Stimulated activated CD4-positive, alpha-beta T cell treated with anti-CD3 and anti-CD28 coated beads, Interleukin-1b, Interleukin-23, amount 100 ng/mL, for 1 hour (primary cell): ENCODE results near the gene FHAD1.
"Not testable (repeated sequence)": the region's sequence is repeated elsewhere in the genome, so short reads cannot be mapped to it uniquely, and the experiment has no call there.

Source experiments
- DNase-seq, 2 donors: peaks; one replicate each; pipeline ENCODE4 v3.0.0-alpha.2; 2020; ENCODE audit warnings: low read depth in 2 of 2

FHAD1 gene

DNA sequence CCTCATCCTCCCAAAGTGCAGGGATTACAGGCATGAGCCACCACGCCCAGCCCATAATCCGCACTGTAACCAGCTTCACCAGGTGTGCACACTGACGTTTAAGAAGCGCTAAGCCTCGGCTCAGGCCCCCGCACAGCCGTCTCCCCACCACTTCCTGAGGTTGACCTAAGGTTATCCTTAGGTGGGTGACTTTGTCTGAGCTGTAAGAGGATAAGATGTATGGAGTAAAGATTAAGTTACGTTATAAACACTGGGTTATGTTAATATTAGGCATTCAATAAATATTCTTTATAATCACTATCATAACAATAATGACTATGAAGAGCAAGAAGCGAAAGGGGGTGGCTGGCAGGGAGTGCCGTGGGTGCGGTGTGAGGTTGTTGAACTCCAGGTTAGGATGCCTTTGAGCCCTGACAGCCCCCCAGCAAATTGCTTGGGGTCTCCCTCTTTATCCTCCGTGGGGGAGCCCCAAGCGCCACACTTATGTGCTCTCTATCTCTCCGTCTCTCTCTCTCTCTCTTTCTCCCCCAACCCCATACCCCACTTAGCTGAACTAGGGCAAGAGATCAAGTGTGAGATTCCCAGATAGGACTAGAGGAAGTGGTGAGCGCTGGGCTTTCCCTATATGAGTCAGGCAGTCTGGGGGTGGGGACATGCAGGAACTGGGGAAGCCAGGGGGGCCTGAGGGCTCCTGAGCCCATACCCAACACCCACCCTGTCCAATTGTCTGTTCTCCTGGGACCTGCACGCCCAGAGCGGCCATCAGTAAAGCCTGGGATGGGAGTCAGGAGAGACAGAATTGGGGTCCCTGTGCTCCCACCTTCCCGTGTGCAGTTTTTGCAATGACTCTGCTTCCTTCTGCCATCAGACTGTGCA, 170.3 kb downstream of the FHAD1 start:
- DNase-seq, result peak in 1 of 2 donors; percentile 28

GRCh38 chr1:15418806-15419515, 171.9 kb downstream of the FHAD1 start:
- DNase-seq, result no peak

DNA sequence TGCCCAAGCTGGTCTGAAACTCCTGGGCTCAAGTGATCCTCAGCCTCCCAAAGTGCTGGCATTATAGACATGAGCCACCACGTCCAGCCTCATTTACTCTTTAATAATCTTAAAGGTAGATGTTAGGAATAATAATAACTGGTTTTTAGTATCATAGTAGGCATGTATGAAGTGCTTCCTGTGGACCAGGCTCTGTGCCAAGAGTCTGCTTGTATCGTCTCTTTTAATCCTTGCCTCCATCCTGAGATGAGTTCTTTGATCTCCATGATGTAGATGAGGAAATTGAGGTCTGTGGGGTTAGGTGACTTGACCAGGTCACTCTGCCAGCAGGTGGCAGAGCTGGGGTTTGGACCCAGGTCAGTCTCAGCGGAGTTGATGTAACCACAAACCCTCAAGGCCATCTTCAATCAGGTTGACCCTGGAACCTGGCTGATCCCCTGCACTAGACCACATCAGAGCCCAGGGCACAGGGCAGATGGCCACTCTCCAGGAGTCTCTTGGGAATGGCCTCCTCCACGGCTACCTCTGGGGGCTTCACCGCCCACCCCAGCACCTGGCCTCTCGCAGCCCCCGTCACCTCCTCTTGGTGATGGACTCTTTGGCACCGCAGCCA, 173.9 kb downstream of the FHAD1 start:
- DNase-seq, result no peak

DNA sequence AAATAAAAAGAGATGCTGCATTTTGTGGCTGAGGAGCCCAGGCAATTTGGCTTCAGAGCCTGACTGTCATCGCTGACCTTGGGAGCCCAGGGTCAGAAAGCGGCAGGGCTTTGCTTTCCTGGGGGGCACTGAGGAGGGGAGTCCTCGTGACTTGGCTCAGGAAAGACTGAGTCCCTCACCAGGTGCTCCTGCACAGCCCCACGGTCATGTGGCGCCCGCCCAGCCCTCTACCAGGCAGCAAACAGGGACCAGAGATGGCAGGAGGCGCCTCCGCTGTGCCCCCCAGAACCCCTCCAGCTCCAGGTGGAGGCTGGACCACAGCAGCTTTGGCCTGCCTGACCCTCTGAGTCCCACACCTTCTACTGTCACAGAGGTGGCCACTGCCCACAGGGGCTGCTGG, 175.8 kb downstream of the FHAD1 start:
- no peak for DNase-seq

DNA sequence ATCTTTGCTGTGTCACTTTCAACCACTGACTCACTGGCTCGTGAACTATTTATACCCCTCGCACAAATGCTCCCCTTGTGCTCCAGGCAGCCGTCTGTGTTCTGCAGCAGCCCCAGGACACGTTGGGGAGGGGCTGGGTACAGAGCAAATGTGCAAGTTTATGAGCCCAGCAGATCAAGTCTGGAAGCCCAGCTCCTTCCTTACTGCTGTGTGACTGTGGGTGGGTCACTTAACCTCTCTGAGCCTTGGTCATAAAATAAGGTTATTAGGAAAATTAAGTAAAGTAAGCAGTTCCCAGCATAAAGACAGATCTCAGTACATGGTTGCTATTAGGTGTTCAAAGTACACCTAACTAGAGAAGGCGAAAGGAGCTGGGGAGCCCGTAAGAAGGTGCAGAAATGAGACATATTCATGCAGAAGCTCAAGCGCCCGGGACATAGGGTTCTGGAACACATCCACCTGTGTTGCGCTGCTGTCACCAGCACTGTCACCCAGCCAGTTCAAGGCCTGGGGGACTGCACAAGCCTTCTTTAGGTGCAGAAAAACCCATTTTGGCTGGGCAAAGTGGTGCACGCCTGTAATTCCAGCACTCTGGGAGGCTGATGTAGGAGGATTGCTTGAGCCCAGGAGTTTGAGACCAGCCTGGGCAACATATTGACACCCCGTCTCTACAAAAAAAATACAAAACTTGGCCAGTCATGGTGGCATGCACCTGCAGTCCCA, 176.5 kb downstream of the FHAD1 start:
- no peak for DNase-seq

DNA sequence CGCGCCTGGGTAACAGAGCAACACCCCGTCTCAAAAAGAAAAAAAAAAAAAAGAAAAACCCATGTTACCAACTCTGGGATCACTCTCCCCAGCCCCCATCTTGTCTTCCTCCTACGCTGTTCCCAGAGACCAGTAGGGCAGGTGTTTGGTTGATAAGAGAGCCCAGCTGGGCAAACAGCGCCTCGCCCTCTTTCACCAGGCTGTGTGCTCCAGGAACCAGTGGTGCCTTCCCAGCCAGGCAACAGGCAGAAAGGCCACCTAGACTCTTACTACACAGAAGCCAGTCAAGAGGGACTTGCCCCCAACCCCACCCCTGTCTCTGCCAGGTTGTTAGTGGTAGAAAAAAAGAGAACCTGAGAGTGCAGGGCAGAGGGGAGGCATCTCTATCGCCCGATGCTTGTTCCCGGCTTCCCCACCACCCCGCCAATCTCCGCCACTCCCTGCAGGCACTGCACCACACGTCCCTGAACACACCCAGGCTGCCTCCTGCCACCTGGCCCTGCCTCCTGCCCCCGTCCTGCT, 177.2 kb downstream of the FHAD1 start:
- no peak for DNase-seq

DNA sequence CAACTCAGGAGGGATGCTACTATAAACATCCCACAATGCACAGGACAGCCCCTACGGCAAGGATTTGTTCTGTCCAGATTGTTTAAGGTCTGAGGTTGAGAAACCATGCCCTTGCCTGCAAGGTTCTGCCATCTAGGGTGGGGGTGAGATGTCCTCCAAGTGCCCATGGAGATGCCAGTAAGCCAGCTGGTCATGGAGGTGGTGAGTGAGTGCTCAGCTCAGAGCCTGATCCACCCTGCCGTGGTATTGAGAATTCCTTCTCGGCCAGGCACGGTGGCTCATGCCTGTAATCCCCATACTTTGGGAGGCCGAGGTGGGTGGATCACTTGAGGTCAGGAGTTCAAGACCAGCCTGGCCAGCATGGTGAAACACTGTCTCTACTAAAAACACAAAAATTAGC, 178.0 kb downstream of the FHAD1 start:
- DNase-seq, result no peak

- no peak for DNase-seq
Measured at GRCh38 chr1:15425521-15425920, 178.5 kb downstream of the FHAD1 start.

GRCh38 chr1:15425958-15426357, 178.9 kb downstream of the FHAD1 start:
- no peak for DNase-seq

- no peak for DNase-seq
Measured at GRCh38 chr1:15426492-15427279, 179.7 kb downstream of the FHAD1 start.

DNA sequence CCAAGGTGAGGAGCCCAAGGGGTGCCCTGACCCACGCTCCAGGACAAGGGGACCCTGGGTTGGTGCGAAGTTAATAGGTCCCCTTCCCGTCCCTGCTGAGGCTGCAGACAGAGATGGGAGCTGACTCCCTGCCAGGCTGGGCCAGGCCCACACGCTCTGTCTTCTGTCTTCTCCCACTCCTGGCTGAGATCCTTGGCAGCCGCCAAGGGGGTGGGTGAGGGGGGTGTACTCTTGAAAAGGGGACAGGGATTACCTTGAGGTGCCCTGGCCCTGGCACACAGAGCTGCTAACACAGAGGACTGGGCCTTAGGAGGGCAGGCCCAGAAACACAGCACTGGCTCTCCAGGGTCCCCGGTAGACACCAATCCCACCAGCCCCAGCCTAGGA, 180.2 kb downstream of the FHAD1 start:
- DNase-seq, result no peak

GRCh38 chr1:15428252-15428651, 181.2 kb downstream of the FHAD1 start:
- DNase-seq, result not testable (repeated sequence)

- no peak for DNase-seq
Measured at GRCh38 chr1:15428815-15429435, 181.9 kb downstream of the FHAD1 start.

DNA sequence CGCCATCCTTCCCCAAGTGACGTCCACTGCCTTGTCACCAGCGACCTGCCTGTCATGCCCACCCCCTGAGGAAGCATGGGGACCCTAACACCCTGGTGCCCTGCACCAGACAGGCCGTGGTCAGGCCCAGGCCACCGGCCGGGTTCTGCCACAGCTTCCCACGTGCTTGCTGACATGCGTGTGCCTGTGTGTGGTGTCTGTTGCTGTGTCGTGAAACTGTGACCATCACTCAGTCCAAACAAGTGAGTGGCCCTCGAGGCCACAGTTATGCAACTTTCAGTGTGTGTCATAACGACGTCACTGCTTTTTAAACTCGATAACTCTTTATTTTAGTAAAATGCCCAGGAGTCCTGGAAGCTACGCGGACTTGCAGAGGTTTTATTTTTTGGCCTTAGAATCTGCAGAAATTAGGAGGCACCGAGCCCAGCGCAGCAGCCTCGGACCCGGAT, 182.7 kb downstream of the FHAD1 start:
- DNase-seq, result no peak

DNA sequence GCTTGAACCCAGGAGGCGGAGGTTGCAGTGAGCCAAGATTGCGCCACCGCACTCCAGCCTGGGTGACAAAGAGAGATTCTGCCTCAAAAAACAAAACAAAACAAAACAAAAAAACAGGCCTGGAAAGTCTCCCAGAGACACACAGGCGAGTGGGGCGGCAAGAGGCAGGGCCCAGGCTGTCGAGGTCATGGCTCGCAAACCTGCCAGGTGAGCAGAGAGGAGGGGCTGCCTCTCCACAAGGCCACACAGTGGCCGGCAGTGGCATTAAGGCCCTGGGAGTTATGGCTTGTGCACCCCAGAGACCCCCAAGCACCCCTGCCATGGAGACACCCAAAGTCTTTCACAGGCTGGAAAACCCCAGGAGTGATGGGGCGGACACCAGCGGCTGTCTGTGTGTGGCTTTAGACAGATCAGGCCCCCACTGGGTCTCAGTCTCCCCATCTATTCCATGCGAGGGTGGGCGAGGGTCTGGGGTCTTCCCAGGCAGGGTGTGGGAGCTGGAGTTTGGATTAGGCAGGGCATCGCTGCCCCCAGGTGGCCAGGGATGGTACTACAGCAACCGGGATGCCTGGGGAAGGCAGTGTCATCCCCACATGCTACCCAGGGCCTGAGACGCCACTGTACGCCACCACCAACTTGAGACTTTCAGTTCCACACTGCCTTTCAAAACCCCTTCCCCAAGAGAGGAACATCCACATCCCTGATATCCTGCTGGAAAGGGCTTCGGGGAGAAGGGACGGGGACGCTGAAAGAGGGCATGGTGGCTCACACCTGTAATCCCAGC, 184.0 kb downstream of the FHAD1 start:
- peak; percentile 44 to 78 for DNase-seq

GRCh38 chr1:15431571-15431948, 184.5 kb downstream of the FHAD1 start:
- no peak for DNase-seq

DNA sequence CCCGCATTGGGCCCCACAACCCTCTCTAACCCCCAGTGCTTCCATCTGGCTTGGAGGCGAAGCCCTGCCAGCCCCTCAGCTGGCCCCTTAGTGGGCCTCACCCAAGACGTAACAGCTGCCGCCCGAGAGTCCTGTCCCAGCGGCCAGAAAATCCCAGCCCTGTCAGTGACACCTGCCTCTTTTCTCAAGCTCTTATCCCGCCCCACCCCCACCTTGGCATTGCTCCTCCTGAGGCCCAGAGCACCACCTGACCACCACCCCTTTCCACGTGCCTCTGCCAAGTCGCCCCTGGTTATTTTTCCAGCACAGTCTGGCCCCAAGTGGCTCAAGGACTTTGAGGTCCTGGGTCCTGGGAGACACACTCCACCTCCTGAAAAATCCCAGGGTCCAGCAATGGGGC, 185.3 kb downstream of the FHAD1 start:
- no peak for DNase-seq

- no peak for DNase-seq
Measured at GRCh38 chr1:15433471-15433870, 186.4 kb downstream of the FHAD1 start.

- DNase-seq, result not testable (repeated sequence)
Measured at GRCh38 chr1:15434739-15435138, 187.7 kb downstream of the FHAD1 start.
